GM18499 (cell line): Measurements from ENCODE around the gene OR11A1.

ENCODE experiments used
- ATAC-seq: cut with Tn5 transposase; IDR thresholded peaks from one replicate; pipeline ENCODE4 v1.9.1; 2021; ENCODE audit warnings: moderate number of reproducible peaks; ENCODE audit not compliant: insufficient read depth, unreplicated experiment

Gene OR11A1, protein sequence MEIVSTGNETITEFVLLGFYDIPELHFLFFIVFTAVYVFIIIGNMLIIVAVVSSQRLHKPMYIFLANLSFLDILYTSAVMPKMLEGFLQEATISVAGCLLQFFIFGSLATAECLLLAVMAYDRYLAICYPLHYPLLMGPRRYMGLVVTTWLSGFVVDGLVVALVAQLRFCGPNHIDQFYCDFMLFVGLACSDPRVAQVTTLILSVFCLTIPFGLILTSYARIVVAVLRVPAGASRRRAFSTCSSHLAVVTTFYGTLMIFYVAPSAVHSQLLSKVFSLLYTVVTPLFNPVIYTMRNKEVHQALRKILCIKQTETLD

DNA sequence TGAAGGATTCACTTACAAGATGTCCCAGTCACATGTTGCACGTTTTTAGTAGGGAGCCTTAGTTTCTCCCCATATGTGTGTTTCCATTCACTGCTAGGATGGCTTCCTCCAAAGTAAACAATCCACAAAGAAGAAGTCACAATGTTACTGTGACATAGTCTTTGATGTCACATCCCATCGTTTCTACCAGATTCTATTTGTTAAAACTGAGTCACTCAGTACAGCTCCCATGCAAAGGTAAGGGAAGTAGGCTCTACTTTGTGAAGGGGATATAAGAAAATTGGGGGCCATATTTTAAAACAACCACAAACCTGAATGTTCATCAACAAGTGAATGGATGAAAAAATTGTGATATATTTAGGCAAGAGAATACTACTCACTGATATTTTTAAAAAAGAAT lies at the start of gene OR11A1, which contains the start of gene OR2H1:
Gene OR11A1 (minus strand): TSS at position 101 of the 400 bp plus-strand sequence. CDS start 29,430 bp downstream, outside the sequence.
Gene OR2H1 (plus strand): TSS at position 185 of the 400 bp plus-strand sequence. CDS start 4,615 bp downstream, outside the sequence.
- no peak for ATAC-seq

DNA sequence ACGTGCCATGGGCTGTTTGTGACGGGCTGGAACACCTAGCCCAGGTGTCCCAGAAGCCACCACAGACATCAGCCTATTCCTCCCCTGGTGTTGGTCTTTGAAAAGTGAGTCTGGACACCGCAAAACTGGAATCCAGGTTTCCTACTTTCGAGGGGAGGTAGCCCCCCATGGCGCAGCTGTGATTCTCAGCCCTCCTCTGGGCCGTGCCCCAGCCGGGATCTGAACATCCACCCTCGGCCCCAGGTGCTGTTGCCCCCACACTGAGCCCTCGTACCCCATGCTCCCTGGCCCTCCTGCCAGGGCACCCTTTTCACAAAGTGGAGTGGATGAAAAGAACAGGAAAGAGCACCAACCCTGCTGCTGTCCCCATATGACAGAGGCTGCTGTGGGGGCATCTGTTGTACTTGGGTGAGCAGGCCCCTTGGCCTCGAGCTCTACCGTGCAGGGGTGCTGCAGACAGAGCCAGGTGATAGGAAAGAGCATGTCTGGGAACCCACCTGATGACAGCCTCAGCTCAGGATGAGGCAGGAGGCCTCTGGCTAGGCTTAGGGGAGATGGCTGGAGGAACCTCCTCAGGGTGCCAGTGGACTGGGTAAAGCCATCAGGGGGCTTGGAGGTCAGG lies 49.7 kb upstream of the OR11A1 start:
- ATAC-seq, result no peak

DNA sequence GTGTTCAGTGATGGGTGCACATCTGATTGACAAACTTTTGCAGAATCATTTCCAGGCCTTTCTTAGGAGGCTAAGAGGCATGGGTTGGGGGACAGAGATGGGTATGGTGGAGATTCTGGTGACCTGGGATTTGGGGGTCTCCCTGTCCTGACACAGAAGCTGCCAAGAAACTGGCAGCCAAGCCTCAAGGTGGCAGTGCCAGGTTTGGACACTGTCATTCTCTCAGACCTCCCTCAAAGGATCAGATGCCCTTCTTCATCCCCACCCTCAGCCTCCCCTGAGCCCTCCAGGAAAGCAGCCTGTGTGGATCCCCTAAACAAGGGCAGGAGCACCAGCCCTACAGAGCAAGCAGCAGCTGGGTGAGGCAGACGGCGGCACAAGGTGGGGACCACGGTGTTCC lies 48.9 kb upstream of the OR11A1 start:
- ATAC-seq, result no peak

DNA sequence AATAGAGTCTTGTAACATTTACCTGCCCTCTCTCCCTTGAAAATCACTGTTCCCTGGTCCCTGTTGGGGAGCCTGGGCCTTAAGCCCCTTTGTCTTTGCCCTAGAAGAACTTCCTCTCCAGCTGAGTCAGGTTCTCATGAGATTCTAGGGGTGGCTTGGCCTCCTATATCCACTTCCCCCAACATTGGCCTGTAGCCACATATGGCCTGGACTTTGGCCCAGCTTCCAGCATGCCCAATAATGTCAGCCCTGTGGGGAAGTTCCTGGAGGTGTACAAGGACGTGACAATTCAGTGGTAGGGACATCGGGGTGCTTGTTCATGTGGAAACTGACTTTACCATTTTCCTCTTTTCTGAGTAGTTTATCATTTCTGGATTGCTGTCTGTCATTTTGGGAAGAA lies 48.1 kb upstream of the OR11A1 start:
- no peak for ATAC-seq

DNA sequence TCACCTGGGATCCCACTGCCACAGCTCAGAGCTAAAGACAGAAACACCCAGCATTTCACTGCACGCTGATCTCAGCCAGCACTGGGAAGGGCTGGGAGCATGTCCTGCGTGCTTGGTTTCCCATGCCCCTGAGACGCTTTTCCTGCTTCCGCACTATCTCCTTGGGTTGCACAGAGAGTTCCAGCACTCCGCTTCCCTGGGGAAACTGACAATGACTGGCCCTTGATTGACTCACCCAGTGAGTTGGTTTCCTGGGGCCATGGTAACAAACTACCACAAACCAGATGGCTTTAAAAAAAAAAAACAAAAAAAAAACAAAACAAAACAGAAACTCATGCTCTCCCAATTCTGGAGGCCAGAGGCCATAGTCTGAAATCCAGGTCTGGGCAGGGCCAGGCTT lies 45.7 kb upstream of the OR11A1 start:
- ATAC-seq, result no peak

DNA sequence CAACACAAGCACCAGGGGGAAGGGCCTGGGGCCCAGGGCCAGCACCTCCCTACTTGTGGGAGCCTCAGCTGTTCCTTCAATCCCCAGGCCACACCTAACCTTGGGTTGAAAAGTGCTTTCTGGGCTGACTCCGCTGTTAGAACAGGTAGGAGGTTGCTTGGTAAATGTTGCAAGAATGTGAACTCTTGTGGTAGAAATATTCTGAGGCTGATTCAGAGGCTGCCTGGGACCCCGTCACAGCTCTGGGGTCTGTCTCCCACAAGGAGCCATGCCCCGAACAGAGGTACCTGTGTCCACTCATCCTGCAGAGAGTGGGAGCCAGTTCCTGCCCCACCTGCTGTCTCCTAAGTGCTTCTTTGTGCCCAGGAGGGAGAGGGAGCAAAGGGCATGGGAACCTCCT lies 45.3 kb upstream of the OR11A1 start:
- no peak for ATAC-seq

DNA sequence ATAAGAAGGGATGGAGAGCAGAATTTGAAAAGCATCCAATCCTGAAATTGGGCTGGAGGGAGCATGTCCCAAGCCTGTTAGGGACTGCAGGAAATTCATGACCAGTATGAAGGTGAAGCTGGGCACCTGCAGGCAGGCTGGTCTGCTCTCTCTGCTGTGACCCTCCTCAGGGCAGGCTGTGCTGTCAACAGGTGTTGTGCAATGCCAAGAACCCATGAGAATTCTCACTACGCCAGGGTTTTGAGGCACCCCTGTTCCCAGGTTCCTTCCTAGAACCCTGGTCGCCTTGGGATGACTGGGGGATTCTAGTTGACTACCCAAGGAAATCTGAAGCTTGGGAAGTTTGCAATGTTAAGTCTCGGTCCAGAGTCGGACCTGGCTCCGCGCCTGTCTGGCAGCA lies 44.2 kb upstream of the OR11A1 start:
- ATAC-seq, result no peak

DNA sequence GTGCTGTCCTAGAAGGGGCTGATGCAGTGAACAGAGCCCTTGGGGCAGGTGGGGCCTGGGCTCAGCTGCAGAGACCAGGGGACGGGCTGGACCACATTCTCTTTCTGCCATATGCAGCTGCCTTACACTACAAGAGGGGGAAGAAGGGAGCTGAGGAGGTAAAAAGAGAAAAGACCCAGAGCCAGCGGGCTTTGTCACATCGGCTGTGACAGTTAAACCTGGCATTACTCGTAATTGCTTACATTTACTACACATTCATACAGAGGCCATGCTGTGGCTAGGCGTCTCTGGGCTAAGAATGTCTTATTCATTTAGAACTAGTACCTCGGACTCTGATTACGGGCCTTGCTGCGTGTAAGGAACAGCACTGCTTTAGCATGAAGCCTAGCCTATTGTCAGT lies 43.7 kb upstream of the OR11A1 start:
- ATAC-seq, result no peak

DNA sequence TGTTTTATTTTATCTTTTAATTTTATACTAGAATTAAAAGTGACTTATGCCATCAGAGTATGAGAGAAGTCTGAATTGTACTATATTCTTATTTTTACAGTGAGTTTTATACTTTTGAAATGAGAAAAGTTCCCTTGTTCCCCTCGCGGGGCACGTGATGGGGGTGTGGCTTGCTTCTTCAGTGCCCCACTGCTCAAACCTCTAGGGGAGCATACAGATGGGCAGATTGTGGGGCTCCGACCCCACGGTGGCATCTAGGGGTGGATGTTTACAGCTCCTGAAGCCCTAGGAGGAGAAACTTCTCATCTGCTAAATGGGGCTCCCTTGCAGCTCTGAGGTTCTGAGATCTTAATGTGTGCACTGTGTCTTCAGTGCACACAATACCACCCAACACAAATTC lies 42.8 kb upstream of the OR11A1 start:
- no peak for ATAC-seq

DNA sequence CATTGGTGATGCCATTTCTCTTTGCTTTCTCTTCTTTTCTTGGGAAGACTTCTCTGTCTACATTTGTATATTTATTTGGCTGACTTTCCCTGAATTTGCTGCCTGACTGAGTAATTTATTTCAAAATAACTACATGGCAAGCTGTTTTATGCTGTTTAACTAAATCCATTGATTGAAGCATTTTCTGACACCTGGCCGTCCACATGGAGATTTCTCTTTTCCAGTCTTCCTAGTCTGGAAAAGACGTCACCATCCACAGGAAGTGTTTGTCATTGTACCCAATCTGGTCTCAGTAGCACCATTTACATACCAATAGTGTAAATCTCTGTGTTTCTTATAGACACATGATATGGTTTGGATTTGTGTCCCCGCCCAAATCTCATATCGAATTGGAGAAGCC lies 40.1 kb upstream of the OR11A1 start:
- ATAC-seq, result no peak

DNA sequence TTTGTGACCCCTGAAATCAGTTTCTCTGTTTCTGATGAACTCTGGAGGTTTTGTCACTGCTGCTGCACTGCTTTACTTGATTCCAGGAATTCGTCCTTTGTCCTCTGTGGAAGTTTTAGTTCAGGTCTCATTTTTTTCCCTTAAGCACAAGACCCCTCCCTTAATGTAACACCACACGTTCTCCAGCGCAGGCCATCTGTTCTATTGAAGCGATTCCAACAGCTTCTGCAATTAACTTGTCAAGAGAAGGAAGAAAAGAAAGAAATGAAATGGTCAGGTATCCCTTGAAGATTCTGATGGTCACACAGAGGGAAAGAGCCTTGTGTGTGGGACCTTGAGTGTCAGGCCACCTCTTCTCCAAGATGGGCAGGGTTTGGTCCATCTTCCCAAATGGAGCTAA lies 38.7 kb upstream of the OR11A1 start:
- ATAC-seq, result no peak

DNA sequence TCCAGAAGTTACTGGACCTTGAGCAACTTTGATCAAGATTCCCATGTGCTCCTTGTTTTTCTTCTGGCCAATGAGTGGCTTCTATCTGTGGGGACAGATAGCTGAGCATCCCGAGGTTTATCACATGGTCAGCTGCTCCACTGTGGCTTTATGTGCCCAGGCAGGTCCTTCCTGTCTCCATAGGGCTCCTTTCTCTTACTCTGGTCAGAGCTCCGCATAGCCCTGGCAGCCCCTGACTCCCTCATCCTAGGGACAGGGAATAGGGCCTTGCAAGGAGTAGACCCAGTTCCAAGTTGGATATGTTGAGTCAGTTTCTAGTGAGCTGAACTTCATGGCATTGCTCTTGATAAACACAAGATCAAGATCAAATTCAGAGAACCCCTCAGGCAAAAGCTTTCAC lies 37.3 kb upstream of the OR11A1 start:
- no peak for ATAC-seq

DNA sequence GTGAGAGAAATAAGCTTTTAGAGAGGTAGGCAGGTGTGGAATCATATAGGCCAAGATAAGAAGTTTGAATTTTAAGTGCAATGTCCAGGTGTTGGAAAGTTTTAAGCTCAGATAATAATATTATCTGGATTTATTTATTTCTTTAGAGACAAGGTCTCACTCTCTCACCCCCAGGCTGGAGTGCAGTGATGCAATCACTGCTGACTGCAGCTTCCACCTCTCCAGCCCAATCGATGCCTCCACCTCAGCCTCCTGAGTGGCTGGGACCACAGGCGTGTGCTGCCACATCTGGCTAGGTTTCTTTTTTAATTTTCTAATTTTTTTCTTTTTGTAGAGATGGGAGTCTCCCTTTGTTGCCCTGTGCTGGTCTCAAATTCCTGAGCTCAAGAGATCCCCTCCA lies 36.4 kb upstream of the OR11A1 start:
- ATAC-seq, result no peak

DNA sequence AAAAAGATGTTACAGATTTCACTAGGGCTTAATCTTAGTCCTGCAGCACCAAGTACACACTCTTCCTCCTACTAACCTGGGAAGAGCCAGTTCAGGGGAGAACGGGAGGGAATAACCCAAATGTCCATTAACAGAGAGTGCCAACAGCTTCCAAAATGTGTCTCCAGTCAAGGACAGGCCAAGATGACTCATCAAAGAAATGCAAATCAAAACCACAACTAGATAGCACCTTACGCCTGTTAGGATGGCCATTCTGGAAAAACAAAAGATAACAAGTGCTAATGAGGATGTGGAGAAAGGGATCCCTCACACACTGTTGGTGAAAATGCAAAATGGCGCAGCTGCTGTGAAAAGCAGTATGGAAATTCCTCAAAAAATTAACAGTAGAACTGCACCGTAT lies 34.7 kb upstream of the OR11A1 start:
- ATAC-seq, result no peak

DNA sequence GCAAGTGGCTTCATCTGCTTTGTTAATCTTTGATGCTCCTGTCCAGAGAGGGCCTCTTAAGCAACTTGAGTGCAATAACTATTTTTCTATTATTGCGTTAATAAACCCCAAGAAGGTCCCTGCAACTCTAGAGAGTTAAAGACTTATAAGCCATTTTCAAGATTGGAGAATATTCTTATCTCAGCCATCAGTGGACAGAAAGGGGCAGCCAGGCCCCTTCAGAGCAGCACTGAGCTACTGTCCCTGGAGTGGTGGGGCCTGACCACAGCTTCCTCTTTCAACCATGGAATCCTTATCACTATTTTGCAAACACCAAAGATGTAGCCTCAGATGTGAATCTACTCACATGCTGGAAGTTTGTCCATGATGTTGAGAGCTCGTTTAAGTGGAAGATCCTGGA lies 33.7 kb upstream of the OR11A1 start:
- ATAC-seq, result no peak

DNA sequence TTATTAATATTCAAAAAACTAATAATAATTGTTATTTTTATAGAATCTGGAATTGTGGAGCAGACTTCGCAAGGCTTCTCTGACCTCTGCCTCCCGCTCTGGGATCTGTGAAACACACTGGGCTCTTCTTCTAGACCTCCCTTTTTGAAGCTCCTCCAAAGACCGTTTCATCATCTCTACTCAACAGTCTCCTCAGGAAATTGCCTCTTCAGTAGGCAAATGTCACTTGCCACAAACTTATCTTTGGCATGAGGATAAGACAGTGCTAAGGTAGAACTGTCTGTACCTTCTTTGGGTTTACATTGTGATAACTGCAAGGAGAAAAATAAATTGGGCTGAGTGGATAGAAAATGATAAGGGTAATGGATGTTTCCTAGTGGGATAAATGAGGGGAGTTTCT lies 33.2 kb upstream of the OR11A1 start:
- ATAC-seq, result no peak

DNA sequence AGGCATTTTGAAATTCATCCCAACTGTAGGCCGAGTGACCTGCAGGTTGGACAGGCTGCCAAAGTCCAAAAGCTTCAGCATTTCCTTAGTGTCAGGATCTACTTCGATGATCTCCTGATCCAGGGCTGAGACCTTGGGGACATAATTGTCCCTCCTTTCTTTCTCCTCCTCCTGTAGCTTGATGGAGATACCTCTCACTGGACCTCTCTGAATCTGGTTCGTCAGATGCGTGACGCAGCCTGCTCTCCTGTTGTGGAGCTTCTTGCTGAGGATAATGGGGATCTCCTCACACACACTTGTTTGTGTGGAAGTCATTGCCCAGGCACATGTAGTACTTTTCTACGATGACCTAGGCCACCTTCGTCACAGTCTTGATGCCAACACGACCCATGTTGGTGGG lies 32.4 kb upstream of the OR11A1 start:
- ATAC-seq, result no peak

DNA sequence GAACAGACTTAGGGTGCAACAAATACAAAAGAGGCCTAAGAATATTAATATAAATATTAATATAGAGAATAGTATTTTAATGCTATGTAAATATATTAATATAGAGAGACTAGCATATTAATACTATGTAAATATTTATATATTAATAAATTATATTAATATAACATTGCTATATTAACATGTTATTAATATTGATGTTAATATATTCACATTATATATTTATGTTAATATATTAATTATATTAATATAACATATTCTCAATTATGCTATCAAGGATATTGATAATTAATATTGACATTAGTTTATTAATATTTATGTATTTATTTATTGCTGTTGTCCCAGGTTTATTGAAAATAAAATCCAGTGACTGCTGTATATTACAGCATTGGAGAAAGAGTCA lies 32.0 kb upstream of the OR11A1 start:
- no peak for ATAC-seq

DNA sequence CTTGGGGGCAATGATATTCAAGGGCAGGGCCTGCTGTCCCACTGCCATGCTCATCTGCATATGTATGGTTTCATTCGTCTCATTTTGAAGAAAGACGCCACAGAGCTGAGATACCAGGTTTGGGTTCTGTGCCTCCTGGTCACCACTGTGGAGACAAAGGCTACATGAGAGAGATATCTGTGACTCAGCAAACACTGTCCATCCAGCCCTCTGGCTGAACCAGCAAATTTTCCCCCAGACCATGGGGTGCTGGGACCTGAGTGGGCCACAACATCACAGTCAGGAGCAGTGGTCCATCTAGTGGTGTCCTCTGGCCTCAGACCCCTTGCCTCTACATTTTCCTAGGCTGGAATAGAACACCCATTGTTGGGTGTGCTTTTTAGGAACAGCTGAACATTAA lies 30.8 kb upstream of the OR11A1 start, which contains the start of gene MAS1L:
Gene MAS1L (minus strand): TSS at position 297 of the 400 bp plus-strand sequence. CDS start 54 bp downstream, at position 243.
- ATAC-seq, result no peak

DNA sequence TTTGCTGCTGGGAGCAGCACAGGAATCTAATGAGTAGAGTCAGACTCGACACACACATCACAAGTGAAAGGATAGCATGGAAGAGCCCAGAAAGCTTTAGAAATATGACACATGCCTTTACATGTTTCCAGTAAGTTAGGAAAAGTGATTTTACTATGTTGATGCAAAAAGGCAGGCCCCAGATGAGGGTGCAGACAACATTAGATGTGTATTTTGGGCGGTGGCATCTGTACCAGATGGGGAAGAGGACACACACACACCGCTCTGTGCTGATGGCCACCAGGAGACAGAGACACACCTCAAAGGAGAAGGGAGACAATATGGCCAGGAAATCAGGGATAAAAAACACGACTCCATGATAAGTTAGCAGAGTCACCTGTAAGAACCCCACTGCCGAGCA lies 30.3 kb upstream of the OR11A1 start:
- no peak for ATAC-seq

DNA sequence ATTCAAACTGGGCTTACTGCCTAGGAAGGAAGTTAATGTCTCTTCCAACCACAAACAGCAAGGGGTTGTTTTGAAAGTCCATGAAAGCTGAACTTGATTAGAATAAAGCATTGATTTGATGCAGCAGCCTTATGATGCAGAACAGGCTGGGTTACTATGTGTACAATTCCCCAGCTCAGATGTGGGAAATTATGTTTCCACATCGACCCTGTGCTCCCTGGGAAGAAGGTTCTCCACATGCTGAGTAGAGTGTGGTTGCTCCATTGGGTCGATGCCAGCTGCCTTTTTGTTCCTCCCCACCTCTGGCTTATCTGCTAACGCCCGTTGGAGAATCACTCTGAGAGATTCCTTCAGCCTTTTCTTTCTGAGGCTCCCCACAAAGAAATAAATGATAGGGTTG lies 29.7 kb upstream of the OR11A1 start:
- no peak for ATAC-seq

DNA sequence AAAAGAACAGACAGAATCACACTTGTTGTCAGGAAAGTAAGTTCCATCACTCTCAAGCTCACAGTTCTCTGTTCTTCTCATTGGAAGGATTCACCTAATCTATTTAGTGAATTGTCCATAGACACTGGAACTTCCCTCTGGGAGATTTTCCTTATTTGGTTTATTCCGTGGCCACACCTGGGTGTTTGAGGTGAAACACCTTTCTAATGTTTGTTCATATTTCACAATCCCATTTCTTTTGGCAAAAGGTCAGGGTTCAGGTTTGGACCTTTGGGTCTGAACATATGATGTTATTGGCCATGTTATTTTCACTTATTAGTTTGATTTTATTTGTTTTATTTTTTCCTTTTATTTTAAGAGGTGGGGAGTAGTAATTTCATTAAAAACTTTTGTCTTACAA lies 26.9 kb upstream of the OR11A1 start:
- ATAC-seq, result no peak
